Hematopoietic multipotent progenitor cell (in vitro differentiated cells): ENCODE results near the gene IFNL3. TPM values are rescaled to one million over a fixed set of nuclear protein-coding genes. Genes with fewer than 3 reads are reported as not detected.

Experiments used
- DNase-seq, 3 donors: peaks; one replicate each; pipeline ENCODE4 v3.0.0-alpha.2; 2011 to 2015; ENCODE audit warnings: low read depth in 2 of 3, low spot score in 2 of 3
- total RNA-seq: library from RNA; depleted of rRNA; stranded (reverse); fragments of >200 nt; gene quantifications from one replicate; pipeline ENCODE4 v1.2.3, GENCODE V29; 2012

IFNL3 gene
- total RNA-seq, 1 donor: 0.27 TPM

DNA sequence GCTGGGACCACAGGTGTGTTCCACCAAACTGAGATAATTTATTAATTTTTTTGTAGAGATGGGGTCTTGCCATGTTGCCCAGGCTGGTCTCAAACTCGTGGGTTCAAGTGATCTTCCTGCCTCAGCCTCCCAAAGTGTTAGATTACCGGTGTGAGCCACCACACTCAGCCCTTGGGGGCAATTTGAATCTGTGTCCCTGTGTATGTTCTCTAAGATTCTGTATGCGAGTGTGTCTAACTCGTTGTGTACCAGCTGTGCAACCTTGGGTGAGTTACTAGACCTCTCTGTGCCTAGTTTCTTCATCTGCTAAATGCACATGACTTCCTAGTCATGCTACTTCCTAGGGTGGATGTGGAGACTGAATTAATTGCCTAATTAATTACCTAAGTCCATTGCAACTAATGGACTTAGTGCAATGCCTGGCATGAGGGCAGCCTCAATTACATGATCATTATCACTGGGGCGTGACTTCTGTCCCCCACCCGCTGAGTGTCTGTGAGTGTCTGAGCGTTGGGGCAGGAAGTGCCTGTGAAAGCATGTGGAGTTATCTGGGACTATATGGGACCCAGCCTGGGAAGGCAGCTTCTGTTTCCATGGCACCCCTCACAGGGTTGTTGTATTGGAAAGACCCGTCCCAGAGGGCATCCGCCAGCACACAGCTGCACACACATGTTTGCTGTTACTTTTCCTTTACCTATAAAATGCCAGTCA is 49.8 kb downstream of the IFNL3 start:
- no peak for DNase-seq

DNA sequence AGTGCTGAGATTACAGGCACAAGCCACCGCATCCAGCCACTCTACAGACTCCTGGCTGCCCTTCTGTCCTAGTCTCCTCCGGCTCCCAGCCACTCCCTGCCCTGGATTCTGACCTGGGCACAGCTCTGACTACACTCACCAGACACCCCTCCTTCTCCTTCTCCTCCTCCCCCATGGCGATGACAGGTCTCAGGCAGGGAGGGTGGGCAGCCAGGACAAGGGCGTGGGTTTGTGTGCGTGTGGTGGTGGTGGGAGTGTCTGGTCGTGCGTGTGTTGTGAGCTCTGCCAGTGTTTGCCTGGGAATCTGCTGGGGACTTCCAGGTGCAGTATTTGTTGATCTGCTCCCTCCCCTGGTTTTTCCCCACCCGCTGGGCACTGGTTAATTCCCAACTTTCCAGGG is 51.0 kb downstream of the IFNL3 start:
- no peak for DNase-seq

Other genes starting within 250 kb of the IFNL3 start
- gene FBXO27, start 212.5 kb downstream of the IFNL3 start, total RNA-seq: 0.27 TPM
- not detected for gene ACP7, start 160.6 kb downstream of the IFNL3 start, total RNA-seq
- 7.0 TPM for gene PAK4, start 119.2 kb downstream of the IFNL3 start, total RNA-seq
- under 0.01 TPM for gene NCCRP1, start 48.0 kb downstream of the IFNL3 start, total RNA-seq
- gene SYCN, start 40.7 kb downstream of the IFNL3 start, total RNA-seq: not detected
- 0.81 TPM for gene IFNL4, start 3.9 kb upstream of the IFNL3 start, total RNA-seq
- not detected for gene IFNL2, start 23.4 kb upstream of the IFNL3 start, total RNA-seq
- not detected for gene IFNL1, start 51.4 kb upstream of the IFNL3 start, total RNA-seq
- gene LRFN1, start 75.9 kb upstream of the IFNL3 start, total RNA-seq: 8.1 TPM
- 123 TPM for gene GMFG, start 91.0 kb upstream of the IFNL3 start, total RNA-seq
- gene SAMD4B, start 97.4 kb upstream of the IFNL3 start, total RNA-seq: 84.8 TPM
- 68.4 TPM for gene PAF1, start 146.1 kb upstream of the IFNL3 start, total RNA-seq
- gene MED29, start 146.4 kb upstream of the IFNL3 start, total RNA-seq: 35.5 TPM
- gene ZFP36, start 161.8 kb upstream of the IFNL3 start, total RNA-seq: 98.3 TPM
- gene PLEKHG2, start 167.7 kb upstream of the IFNL3 start, total RNA-seq: 20.7 TPM
- 641 TPM for gene RPS16, start 190.9 kb upstream of the IFNL3 start, total RNA-seq
- 75.9 TPM for gene SUPT5H, start 200.6 kb upstream of the IFNL3 start, total RNA-seq
- gene TIMM50, start 235.8 kb upstream of the IFNL3 start, total RNA-seq: 42.3 TPM